GM21367 (cell line): ENCODE data around the gene PTX4.

Experiments used
- ATAC-seq: cut with Tn5 transposase; IDR thresholded peaks from one replicate; pipeline ENCODE4 v1.9.1; 2021; ENCODE audit not compliant: unreplicated experiment

Gene PTX4

DNA sequence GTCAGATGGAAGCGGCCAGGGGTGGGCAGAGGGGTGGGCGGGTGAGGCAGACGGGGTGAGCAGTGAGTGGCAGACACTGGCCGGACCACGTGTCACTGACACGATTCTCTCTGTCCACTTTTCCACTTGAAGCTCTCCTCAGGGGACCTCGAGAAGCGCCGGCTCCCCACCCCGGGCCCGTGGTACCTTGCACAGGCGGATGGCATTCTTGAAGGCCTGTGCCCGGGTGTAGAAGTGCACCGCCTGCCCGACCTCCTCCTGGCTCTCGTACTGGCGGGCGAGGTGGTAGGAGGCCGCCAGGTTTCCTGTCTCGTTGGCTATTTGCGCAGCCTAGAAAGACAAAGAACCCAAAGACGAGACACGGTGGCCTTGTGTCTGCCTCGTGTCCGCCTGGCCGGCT lies 35.6 kb upstream of the PTX4 start:
- no peak for ATAC-seq

- ATAC-seq = no peak
Measured at GRCh38 chr16:1523581-1524245, 35.0 kb upstream of the PTX4 start.

- no peak for ATAC-seq
Measured at GRCh38 chr16:1520461-1520860, 31.7 kb upstream of the PTX4 start.

DNA sequence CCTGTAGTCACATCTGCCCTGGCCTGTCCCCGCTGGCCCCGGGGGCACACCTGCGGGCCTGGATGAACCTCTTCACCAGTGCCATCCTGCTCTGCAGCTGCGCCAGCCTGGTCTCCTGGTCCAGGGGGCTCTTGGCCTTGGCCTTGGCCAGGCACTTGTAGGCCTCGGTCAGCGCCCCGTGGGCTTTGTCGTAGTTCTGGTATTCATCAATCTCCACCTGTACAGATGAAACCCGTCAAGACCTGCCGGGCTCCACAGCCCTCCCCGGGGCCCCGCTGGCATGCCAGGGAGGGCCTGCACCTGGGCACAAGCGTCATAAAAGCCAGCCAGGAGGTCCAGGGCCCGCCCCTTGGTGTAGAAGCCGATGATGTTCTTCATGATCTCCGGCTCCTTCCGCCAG lies 31.1 kb upstream of the PTX4 start:
- ATAC-seq = no peak

GRCh38 chr16:1518626-1519135 lies 29.9 kb upstream of the PTX4 start:
- no peak for ATAC-seq

DNA sequence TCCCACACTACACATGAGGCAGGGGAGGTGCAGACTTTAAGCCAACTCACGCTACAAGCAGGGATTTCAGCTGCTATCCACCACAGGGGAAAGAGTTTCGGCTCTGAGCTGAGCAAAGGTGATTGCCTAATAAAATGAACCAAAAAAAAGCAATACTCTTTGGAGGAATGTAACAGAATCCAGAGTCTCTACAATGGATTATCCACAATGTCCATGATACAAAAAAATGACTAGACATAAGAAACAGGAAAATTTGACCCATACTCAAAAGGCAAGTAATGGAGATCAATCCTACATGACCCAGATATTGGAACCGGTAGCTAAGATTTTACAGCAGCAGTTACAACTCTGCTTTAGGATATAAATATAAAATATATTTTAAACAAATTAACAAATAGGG lies 25.8 kb upstream of the PTX4 start:
- ATAC-seq = no peak

GRCh38 chr16:1512774-1513173 lies 24.0 kb upstream of the PTX4 start:
- no peak for ATAC-seq

- no peak for ATAC-seq
Measured at GRCh38 chr16:1511662-1512569, 23.2 kb upstream of the PTX4 start.

DNA sequence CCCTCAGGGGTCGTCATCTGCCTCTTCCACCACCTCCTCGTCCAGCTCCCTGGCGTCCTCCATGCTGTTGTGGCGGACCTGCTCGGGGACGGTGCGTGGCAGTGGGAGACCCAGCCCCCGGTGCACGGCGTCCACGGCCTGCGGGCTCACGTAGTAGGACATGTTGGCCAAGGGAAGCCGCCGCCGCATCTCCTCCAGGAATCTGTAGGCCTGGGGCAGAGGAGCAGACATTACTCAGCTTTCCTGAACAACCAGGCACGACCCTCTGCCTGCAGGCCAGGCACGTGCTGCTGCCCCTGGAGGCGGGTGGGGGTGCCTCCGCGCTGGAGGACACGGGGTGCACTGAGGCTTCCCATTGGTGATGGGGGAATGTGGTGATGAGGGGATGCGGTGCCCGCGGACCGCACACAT lies 22.2 kb upstream of the PTX4 start:
- ATAC-seq = no peak

DNA sequence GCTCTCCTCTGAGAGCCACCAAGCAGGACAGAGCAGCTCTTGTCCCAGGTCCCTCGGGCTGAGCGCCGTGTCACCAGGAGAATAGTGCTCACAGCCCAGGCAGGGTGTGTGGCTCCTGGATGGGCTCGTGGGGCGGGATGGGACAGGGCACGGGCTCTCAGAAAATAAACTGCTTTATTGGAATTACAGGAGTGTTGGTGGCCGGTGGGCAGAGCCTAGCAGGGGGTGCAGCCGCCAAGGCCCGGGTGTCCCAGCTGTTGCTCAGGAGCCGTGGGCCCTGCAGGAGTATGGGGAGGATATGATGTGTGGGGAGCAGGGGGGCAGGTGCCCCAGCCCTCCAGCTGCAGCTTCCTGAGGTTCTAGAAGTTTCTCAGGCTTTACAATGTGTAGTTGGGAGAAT lies 21.5 kb upstream of the PTX4 start:
- ATAC-seq = no peak

DNA sequence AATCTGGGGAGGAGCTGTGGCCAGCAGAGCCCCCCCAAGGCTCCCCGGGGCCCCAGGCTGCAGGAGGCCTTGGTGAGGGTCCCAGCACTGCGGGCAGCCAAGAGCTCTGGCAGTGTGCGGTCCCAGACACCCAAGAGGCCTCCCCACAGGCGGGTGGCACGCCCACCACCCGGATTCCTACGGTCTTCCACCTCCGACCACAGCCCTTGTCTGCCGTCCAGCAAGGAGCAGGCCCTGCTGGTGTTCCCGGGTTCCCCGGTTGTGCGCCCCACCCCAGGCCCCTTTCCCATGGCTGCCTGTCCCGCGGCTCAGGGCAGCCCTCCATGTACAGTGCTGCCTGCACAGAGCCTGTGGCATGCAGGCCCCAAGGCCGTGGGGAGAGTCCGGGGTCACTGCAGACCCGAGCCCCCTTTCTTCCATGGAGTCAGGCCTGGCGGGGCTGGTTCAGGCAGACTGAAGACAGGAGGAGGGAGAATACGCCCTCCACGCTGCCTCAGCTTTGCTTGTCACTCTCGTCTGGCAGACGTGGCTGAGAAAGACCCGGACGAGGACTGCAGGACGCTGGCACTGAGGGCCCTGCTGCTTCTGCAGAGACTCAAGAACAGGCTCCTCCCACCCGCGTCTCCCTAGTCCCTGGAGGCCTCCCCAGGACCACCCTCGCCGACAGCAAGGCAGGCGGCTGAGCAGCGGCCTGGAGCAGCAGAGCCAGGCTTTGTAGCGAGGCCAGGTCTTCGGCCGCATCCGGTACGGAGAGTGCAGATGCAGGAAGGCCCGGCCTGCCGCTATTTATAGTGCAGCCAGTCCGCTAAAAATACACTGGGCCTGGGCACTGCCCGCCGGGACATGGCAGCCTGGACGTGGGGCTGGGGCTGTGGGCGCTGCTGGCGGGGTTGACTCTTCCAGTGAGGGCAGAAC lies 20.8 kb upstream of the PTX4 start:
- no peak for ATAC-seq

GRCh38 chr16:1508494-1509187 lies 19.9 kb upstream of the PTX4 start:
- no peak for ATAC-seq

GRCh38 chr16:1506494-1507213 lies 17.9 kb upstream of the PTX4 start:
- no peak for ATAC-seq

DNA sequence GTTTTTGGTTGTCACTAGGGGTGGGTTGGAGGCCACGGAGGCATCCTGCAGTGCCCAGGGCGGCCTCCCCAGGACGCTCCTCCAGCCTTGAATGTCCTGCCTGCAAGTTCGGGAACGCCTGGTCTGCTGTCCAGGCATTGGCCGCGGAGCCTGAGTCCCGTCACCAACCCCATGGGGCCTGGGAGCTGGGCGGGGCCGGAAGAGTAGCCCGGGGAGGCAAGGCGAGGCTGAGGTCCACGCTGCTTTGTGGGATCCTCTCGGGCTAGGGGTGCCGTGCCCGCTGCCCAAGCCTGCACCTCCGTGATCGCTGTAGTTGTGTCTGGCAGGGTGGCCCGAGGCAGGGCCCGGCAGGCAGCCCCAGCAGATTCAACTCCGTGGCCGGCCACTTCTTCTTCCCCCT lies 17.2 kb upstream of the PTX4 start:
- no peak for ATAC-seq

DNA sequence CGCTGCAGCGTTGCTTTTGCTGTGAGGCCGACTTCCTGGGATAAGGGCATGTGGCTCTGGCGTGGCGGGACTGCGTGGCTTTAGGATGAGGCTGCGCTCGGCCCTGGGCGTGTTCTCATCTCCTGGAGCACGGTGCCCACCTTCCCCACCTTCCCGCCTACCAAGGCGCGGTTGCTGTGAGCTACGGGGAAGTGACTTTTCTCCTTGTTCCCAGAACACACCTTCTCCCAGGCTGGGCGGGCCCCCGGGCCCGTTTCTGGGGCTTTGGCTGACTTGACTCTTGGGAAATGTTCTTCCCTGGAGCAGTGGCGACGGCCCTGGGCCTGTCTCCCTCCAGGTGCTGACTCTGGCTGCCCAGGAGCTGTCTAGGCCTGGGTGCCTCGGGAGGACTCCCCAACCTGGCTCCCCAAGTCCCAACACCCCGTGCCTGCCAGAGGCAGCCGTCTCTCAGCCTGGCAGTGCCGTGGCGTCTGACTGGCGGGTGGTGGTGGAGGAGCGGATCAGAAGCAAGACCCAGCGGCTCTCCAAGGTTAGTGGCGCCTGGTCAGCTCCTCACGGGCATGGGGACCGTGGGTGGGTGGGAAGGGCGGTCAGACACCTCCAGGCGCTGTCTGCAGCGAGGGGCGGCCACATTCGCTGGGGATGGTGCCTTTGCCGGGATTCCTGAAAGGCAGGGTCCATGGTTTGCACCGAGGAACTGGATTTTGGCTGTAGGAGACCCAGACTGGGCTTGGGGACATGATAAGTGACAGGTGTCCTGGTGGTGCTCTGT lies 16.5 kb upstream of the PTX4 start:
- no peak for ATAC-seq

GRCh38 chr16:1503110-1503955 lies 14.6 kb upstream of the PTX4 start:
- ATAC-seq = no peak

DNA sequence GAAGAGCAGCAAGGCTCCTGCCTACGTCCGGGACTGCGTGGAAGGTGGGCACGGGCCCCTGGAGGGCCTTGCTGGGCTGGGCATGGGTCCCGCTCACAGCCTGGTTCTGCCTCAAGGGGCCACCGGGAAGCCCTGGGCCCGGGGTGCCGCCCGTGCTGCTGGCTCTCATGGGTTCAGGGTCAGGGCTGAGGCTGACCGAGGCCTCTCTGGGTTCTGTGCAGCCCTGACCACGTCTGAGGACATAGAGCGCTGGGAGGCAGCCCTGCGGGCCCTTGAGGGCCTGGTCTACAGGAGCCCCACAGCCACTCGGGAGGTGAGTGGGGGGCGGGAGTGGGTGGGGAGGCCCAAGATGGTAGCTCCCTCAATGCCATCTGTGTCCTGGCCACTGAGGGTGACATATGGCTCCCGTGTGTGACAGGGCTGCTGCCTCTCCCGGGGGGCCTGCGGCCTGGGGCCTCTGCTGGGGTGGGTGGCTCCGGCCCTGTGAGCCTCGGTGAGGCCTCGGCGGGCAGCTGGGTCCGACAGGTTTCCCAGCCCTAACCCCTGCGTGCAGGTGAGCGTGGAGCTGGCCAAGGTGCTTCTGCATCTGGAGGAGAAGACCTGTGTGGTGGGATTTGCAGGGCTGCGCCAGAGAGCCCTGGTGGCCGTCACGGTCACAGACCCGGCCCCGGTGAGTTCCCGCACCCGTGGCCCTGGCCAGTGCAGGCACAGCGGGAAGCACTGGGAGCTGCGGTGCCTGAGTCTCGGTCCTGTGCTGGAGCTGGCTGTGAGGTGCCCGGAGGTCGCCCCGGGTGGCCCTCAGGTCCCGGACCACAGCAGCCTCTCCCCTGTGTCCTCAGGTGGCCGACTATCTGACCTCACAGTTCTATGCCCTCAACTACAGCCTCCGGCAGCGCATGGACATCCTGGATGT lies 13.6 kb upstream of the PTX4 start:
- ATAC-seq = no peak
